ENCODE data around the gene ABCC6.

- no peak for TF ChIP-seq CTCF (IDR thresholded peaks at IDR 0.05; ENCODE audit: insufficient read depth, low read length)
- no peak for TF ChIP-seq SPI1 (IDR thresholded peaks at IDR 0.05; ENCODE audit: borderline replicate concordance, low read depth)
- TF ChIP-seq REST (IDR thresholded peaks at IDR 0.05; ENCODE audit: insufficient replicate concordance, low read depth), result no peak
Measured at GRCh38 chr16:16139061-16139460, 84.2 kb downstream of the ABCC6 start.
